Vagina (tissue), 2 donors: ENCODE data around the gene L1CAM. TPM values are rescaled to one million over a fixed set of nuclear protein-coding genes. Genes with fewer than 3 reads are reported as not detected.

Experiments used
- DNase-seq, 2 donors: peaks; one replicate each; pipeline ENCODE4 v3.0.0-alpha.2; 2017; ENCODE audit errors: extremely low spot score in 2 of 2
- H3K27ac ChIP-seq: fragments of 200-600 bp; sonication (generic); one replicate; pipeline ENCODE4 v1.5.1; 2019
- H3K27me3 ChIP-seq: fragments of 200-600 bp; sonication (generic); one replicate; pipeline ENCODE4 v1.5.1; 2019
- H3K36me3 ChIP-seq, 2 donors: fragments of 200-600 bp; sonication (generic); one replicate each; pipeline ENCODE4 v1.5.1; 2017 to 2019
- H3K4me1 ChIP-seq: fragments of 200-600 bp; sonication (generic); one replicate; pipeline ENCODE4 v1.5.1; 2019
- H3K4me3 ChIP-seq, 2 donors: fragments of 200-600 bp; sonication (generic); 1 replicate in 1 of 2; 2 replicates in 1 of 2; pipeline ENCODE4 v1.5.1; 2016 to 2019
- H3K9me3 ChIP-seq: fragments of 200-600 bp; sonication (generic); one replicate; pipeline ENCODE4 v1.5.1; 2019
- POLR2A ChIP-seq, 2 donors: fragments of 450-650 bp; IDR thresholded peaks; one replicate each; pipeline ENCODE4 v1.6.1; 2017; ENCODE audit warnings: antibody characterized with exemption in 2 of 2, mild to moderate bottlenecking in 2 of 2, moderate library complexity in 2 of 2
- POLR2AphosphoS5 ChIP-seq, 2 donors: sonication (generic); formaldehyde crosslinking; IDR thresholded peaks; one replicate each; pipeline ENCODE4 v1.9.0; 2017; ENCODE audit warnings: antibody characterized with exemption in 2 of 2, mild to moderate bottlenecking in 2 of 2, low read depth in 1 of 2; ENCODE audit not compliant: insufficient read depth in 1 of 2
- intact Hi-C: fragments of 100-400 bp; cut with DNase I; formaldehyde crosslinking; loops from one replicate; pipeline ENCODE4 v1.15.1; 2023
- total RNA-seq: library from RNA; depleted of rRNA; stranded (reverse); fragments of >200 nt; gene quantifications from one replicate; pipeline ENCODE4 v1.2.3, GENCODE V29; 2016
- TF ChIP-seq, protein P1 (sequence below), 3 experiments: fragments of 450-650 bp in 2 of 3; fragments of 200-600 bp in 1 of 3; sonication (generic) in 1 of 3; IDR thresholded peaks; one replicate each; pipeline ENCODE4 v1.5.1; 2017 to 2019; ENCODE audit warnings: antibody characterized with exemption in 3 of 3, mild to moderate bottlenecking in 2 of 3, moderate library complexity in 2 of 3

The L1CAM gene
- total RNA-seq, 1 donor from 2014 or later, result 9.6 TPM

- no peak for DNase-seq
- Histone ChIP-seq H3K36me3 (no peaks in the 10 kb centered on the region), H3K9me3 (no peaks in the 10 kb centered on the region), H3K4me1 (peaks cover 4% of the 10 kb centered on the region), H3K27me3 (peaks cover 10% of the 10 kb centered on the region), H3K27ac (no peak overlapping the region), H3K4me3 (no peak overlapping the region)
- intact Hi-C loops, result no loop called here
- no peak for TF ChIP-seq POLR2AphosphoS5 (IDR thresholded peaks at IDR 0.05; ENCODE audit: insufficient read depth in 1 of 2, low read depth in 1 of 2)
- TF ChIP-seq, protein P1, sequence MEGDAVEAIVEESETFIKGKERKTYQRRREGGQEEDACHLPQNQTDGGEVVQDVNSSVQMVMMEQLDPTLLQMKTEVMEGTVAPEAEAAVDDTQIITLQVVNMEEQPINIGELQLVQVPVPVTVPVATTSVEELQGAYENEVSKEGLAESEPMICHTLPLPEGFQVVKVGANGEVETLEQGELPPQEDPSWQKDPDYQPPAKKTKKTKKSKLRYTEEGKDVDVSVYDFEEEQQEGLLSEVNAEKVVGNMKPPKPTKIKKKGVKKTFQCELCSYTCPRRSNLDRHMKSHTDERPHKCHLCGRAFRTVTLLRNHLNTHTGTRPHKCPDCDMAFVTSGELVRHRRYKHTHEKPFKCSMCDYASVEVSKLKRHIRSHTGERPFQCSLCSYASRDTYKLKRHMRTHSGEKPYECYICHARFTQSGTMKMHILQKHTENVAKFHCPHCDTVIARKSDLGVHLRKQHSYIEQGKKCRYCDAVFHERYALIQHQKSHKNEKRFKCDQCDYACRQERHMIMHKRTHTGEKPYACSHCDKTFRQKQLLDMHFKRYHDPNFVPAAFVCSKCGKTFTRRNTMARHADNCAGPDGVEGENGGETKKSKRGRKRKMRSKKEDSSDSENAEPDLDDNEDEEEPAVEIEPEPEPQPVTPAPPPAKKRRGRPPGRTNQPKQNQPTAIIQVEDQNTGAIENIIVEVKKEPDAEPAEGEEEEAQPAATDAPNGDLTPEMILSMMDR (IDR thresholded peaks at IDR 0.05), result no peak
- no peak for TF ChIP-seq POLR2A (IDR thresholded peaks at IDR 0.05)
Observed at GRCh38 chrX:153889123-153889522, 3.1 kb upstream of the L1CAM start.

- Histone ChIP-seq H3K27ac (no peak overlapping the region), H3K4me1 (peaks cover 4% of the 10 kb centered on the region), H3K9me3 (no peaks in the 10 kb centered on the region), H3K4me3 (no peak overlapping the region), H3K36me3 (no peaks in the 10 kb centered on the region), H3K27me3 (peaks cover 10% of the 10 kb centered on the region)
- no peak for DNase-seq
- intact Hi-C loops, result no loop called here
- TF ChIP-seq, protein P1 (IDR thresholded peaks at IDR 0.05), result no peak
- TF ChIP-seq POLR2AphosphoS5 (IDR thresholded peaks at IDR 0.05; ENCODE audit: insufficient read depth in 1 of 2, low read depth in 1 of 2) (no peak), POLR2A (IDR thresholded peaks at IDR 0.05) (no peak)
Observed at GRCh38 chrX:153888344-153888743, 2.4 kb upstream of the L1CAM start.

DNA sequence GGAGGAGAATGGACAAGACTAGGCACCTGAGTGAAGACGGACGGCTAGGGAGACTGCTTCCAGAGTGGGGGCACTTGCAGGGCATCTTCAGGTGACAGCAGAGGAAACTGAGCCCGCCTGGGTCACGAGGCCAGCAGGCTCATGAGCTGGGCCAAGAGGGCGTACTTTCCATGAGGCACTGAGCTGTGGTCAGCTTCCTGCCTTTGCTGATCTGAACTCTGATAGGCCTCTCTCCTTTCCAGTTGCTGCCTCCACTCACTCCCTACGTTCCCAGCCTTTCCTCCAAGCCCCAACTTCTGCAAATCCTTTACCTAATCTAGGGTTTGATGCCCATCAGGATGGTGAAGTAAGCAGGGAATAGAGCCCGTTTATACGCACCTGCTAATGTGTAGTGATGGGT, 1.4 kb upstream of the L1CAM start:
- H3K27me3 ChIP-seq, result peaks cover 10% of the 10 kb centered on the region
- H3K36me3 ChIP-seq, result no peaks in the 10 kb centered on the region
- intact Hi-C loops, result no loop called here
- no peak for DNase-seq
- H3K9me3 ChIP-seq, result no peaks in the 10 kb centered on the region
- H3K4me3 ChIP-seq, result no peak overlapping the region
- TF ChIP-seq POLR2AphosphoS5 (IDR thresholded peaks at IDR 0.05; ENCODE audit: insufficient read depth in 1 of 2, low read depth in 1 of 2), result no peak
- H3K4me1 ChIP-seq, result peaks cover 4% of the 10 kb centered on the region
- H3K27ac ChIP-seq, result no peak overlapping the region

GRCh38 chrX:153886915-153887314, 942 bp upstream of the L1CAM start:
- Histone ChIP-seq H3K27ac (no peak overlapping the region), H3K9me3 (no peaks in the 10 kb centered on the region), H3K27me3 (peaks cover 10% of the 10 kb centered on the region), H3K4me1 (peaks cover 4% of the 10 kb centered on the region), H3K36me3 (no peaks in the 10 kb centered on the region), H3K4me3 (no peak overlapping the region)
- intact Hi-C loops, result no loop called here
- DNase-seq, result no peak
- TF ChIP-seq POLR2A (IDR thresholded peaks at IDR 0.05) (no peak), POLR2AphosphoS5 (IDR thresholded peaks at IDR 0.05; ENCODE audit: insufficient read depth in 1 of 2, low read depth in 1 of 2) (no peak)
- TF ChIP-seq, protein P1 (IDR thresholded peaks at IDR 0.05), result no peak

GRCh38 chrX:153885208-153885787, 675 bp downstream of the L1CAM start:
- Histone ChIP-seq H3K4me1 (peaks cover 4% of the 10 kb centered on the region), H3K27ac (no peak overlapping the region), H3K27me3 (peaks cover 6% of the 10 kb centered on the region), H3K9me3 (no peaks in the 10 kb centered on the region), H3K36me3 (no peaks in the 10 kb centered on the region), H3K4me3 (peak overlapping the region; percentile 19 to 21)
- TF ChIP-seq, protein P1 (IDR thresholded peaks at IDR 0.05), result no peak
- TF ChIP-seq POLR2A (IDR thresholded peaks at IDR 0.05) (no peak), POLR2AphosphoS5 (IDR thresholded peaks at IDR 0.05; ENCODE audit: insufficient read depth in 1 of 2, low read depth in 1 of 2) (no peak)
- intact Hi-C loops, result no loop called here
- no peak for DNase-seq
